OCI-LY1 (cell line): Measurements from ENCODE around the gene SEMA3D.

Source experiments
- EZH2 ChIP-seq: fragments of 200-600 bp; sonication (generic), shearing (Covaris generic); IDR thresholded peaks from 2 replicates; pipeline ENCODE4 v1.8.0; 2017; ENCODE audit warnings: borderline replicate concordance, mixed run types, mild to moderate bottlenecking, antibody characterized with exemption, low read length, moderate library complexity, mixed read lengths
- TF ChIP-seq, protein P1 (sequence below): fragments of 200-600 bp; sonication (generic), shearing (Covaris generic); IDR thresholded peaks from 2 replicates; pipeline ENCODE4 v1.5.1; 2017; ENCODE audit warnings: mild to moderate bottlenecking, antibody characterized with exemption, low read length, moderate library complexity, mixed read lengths

- TF ChIP-seq, protein P1, sequence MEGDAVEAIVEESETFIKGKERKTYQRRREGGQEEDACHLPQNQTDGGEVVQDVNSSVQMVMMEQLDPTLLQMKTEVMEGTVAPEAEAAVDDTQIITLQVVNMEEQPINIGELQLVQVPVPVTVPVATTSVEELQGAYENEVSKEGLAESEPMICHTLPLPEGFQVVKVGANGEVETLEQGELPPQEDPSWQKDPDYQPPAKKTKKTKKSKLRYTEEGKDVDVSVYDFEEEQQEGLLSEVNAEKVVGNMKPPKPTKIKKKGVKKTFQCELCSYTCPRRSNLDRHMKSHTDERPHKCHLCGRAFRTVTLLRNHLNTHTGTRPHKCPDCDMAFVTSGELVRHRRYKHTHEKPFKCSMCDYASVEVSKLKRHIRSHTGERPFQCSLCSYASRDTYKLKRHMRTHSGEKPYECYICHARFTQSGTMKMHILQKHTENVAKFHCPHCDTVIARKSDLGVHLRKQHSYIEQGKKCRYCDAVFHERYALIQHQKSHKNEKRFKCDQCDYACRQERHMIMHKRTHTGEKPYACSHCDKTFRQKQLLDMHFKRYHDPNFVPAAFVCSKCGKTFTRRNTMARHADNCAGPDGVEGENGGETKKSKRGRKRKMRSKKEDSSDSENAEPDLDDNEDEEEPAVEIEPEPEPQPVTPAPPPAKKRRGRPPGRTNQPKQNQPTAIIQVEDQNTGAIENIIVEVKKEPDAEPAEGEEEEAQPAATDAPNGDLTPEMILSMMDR: no peak
- no peak for TF ChIP-seq EZH2
Measured at GRCh38 chr7:85156661-85157208, 30.1 kb downstream of the SEMA3D start.
